ENCODE measurements around the gene LYAR.

- TF ChIP-seq REST (IDR thresholded peaks at IDR 0.05; ENCODE audit: insufficient read depth in 1 of 2, low read depth in 2 of 2, low read length in 2 of 2) (no peak), POLR2AphosphoS5 (IDR thresholded peaks at IDR 0.05; ENCODE audit: low read depth, low read length) (no peak), TAF1 (IDR thresholded peaks at IDR 0.05; ENCODE audit: borderline replicate concordance, insufficient read depth, low read length) (no peak), SIN3A (IDR thresholded peaks at IDR 0.05; ENCODE audit: borderline replicate concordance, insufficient read depth, low read length) (no peak), FOXP2 (optimal IDR thresholded peaks at IDR 0.05; ENCODE audit: borderline replicate concordance, extremely low read depth, extremely low read length, insufficient read depth) (no peak)
Observed at GRCh38 chr4:4339504-4340085, 49.6 kb upstream of the LYAR start.
